Amniotic stem cell (primary cell): ENCODE measurements around the gene GABPB1.
A peak's percentile ranks its signal among the peaks of the same experiment; 100 is the strongest.

Experiments used
- DNase-seq: peaks from one replicate; lab custom pipeline; 2025; lab: John Stamatoyannopoulos, UW

The GABPB1 gene

DNA sequence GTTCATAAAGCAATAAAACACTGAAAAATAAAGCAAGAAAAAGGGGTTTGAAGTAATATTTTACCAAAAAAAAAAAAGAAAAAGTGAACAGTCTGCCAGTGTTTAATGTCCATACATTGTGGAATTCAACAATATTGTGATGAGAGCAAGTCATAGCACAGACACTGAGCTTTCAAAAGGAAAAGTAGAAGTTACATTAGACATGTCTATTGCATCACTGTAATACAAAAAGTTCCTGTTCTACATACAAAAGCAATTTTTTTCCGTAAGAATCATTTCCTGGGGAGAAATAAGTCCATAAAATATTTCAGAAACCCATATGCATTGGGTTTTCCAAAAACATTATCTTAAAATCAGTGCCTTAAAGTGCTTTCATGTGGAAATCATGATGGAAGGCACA is 77.6 kb downstream of the GABPB1 start:
- no peak for DNase-seq

- no peak for DNase-seq
Observed at GRCh38 chr15:50275908-50276307, 79.1 kb downstream of the GABPB1 start.

DNA sequence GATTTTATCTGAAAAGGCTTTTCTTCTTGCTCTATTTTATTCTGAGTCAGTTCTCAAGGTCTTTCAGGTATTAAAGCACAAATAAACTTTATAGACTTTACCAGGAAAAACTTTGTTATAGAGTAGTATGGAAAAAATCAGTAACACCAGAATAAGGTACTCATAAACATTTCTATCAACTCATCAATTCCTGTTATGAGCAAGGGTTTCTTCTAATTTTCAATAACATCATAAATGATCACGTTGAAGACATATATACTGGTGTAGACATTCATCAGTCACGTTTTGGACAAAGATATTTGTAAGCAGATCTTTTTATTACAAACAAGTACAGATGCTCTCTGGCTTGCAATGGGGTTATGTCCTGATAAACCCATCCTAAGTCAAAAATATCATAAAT is 79.9 kb downstream of the GABPB1 start:
- DNase-seq = no peak

- DNase-seq = no peak
Observed at GRCh38 chr15:50267577-50267976, 87.4 kb downstream of the GABPB1 start.

DNA sequence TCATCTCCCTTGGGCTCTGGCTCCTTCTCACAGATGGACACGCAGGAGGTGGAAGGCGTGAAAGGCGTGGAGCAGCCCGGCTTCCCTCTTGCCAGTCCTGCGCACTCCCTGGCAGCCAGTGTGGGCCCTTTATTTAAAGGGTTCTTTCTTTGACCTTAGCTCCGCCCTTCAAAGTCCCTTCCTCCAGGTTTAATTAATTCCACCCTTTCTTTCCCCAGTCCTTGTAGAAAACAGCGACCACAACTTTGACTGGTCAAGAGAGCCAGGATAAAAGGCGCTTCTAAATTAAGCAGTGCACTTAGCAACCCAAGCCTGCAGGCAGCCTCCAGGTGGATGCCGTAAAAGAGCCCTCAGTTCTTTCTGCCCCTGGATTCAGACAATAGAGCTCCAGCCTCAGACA is 89.4 kb downstream of the GABPB1 start, which contains the start of gene HDC:
TSS of gene HDC (minus strand) at position 107 of the 400 bp plus-strand sequence. CDS start at position 4, 103 bp downstream.
- no peak for DNase-seq

DNA sequence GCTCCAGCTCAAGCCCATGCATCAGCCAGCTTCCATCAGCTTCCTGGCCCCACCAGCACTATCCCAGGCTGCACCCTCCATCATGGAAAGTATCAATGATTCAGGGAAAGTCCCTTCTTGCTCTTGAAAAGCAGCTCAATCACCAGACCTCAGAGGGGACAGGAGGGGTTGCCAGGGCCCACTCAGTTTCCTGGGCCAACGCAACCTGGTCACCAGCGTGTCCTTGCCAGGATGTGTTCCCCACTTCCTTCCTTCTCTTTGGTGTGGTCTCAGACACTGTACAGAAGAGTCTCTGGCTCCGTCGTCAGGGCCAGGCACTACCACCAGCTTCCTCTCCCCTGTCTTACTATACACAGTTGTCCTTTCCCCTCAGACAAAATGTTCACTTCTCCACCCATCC is 92.5 kb downstream of the GABPB1 start:
- no peak for DNase-seq

DNA sequence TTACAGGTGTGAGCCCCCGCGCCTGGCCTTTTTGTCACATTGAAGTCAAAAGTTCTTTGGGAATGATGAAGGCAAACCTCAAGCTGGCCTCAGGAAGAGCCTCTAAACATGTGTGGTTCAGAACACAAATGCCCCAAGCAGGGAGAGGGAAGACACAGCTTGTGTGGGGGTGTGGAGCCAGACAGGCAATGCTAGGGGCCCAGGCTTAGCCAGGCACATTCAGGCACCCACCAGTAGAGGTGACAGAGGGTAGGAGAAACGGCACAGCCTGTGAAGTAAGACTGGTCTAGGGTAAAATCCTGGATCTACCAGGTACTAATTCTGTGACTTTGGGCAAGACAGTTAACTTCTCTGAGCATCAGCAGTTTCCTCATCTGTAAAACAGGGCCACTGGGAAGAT is 93.0 kb downstream of the GABPB1 start:
- DNase-seq = no peak

DNA sequence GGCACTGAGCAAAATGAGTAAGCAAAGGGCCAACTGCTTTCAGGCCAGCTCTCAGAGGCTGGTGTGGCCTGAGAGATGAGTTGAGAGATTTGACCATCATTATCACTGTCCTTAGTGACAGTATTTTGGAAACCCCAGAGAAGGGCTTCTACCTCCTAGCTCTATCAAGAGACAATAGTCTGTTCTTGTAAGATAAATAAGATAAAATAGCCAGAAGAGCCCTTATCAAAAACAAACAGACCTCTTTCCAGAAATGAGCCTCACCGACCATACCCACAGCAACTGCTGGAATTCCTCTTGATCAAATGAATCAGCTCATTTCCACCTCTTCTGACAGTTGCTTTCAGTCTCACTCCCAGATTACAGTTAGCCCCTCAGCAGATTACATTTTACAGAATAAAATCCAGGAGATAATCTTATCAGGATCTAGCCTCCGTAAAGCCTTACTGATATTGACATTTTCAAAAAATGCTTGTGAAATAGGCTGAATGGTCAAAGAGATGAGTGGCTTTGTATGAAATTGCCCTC is 94.0 kb downstream of the GABPB1 start:
- no peak for DNase-seq

- no peak for DNase-seq
Observed at GRCh38 chr15:50259276-50259675, 95.7 kb downstream of the GABPB1 start.

DNA sequence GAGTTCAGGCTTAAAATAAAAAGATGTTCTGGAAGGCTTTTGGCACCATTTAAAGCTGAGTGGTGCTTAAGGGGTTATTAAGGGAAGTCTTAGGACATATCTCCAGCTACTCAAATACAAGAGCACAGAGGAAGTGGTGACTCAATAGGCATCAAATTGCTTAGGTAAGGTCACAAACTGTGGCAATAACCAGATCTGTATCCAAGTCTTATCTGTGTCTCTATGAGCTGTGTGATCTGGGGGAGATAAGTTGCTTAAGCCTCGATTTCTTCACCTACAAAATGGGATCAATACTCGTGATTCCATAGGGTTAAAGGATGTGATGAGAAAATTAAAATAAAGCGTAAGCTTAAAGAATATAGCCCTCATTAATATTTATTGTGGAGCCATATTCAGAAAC is 97.1 kb downstream of the GABPB1 start:
- DNase-seq = no peak

DNA sequence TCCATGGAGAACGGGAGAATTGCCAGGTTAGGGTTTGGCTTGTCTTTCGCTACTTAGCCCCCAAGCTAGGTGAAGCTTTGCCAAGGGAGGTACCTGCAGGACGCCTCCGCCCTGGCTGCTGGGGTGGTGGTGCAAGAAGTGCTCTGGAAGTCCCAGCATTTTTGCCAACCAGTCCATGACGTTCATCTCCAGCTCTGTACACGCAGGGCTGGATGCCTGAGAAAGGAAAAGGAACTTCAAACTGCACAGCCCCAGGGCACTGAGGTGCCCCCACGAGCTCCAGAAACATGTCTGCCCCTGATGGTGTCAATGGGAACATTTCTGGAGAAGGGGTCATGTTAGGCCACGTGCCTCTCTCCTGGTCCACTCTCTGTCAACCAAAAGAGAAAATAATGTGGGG is 97.7 kb downstream of the GABPB1 start:
- no peak for DNase-seq

GRCh38 chr15:50256188-50257041 is 98.6 kb downstream of the GABPB1 start:
- DNase-seq = peak; percentile 17

DNA sequence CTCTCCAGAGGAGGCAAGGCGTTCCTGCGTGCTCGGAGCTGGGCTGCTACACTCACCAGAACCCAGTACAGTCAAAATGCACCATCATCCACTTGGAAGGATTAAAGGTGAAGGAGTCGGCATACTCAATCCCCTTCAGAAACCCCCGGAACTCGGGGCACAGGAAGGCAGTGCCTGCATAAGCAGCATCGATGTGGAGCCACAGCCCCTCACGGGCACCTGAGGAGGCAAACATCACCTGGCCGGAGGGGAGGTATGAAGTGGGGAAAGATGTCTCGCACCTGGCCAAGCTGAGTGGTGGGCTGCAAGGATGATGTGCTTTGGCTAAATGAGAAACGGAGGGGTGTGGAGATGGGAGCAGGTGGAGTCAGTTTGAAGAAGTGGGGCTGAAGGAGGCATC is 102.4 kb downstream of the GABPB1 start:
- DNase-seq = no peak

DNA sequence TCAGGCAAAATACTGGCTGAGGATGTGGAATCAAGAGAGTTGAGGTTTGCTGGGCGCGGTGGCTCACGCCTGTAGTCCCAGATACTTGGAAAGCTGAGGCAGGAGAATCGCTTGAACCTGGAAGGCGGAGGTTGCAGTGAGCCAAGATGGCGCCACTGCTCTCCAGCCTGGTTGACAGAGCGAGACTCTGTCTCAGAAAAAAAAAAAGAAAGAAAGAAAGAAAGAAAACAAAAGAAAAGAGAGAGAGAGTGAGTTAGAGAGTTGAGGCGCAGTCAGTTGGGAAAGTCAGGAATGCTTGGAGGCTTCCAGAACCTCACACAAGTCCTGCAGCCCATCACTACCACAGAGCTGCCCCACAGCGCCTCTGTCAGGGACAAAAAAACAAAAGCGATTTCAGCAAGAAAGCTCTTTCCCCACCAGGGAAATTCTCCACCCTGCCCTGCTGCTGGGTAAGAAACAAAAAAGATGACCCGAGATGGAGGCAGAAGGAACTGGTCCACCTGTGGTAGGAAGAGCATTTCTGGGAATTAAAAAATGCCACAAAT is 103.3 kb downstream of the GABPB1 start:
- DNase-seq = no peak

DNA sequence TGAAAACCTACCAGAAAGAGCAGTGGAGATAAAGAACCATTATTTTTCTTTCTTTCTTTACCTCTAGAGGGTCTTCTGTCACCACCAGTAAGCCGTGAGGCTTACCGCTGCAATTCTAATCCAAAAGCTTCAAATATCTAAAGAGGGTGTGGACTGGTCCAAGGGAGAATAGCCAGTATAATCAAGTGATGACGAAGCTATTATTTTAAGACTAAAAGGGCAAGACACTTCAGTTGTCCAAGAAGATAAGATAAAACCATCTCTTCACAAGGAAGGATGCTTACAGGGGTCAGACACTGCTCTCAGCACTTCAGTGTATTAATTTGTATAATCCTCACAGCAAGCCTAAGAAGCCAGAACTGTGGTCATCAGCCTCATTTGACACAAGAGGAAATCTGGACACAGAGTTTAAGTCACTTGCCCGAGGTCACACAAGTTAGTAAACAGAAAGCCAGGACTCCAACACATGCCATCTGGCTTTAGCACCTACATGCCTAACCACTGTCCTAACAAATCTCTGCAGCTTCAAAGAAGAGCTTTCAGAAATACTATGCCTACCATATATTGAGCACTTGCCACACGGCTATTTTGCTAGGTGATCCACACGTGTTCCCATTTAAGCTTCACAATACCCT is 104.1 kb downstream of the GABPB1 start:
- no peak for DNase-seq

- no peak for DNase-seq
Observed at GRCh38 chr15:50249704-50250103, 105.3 kb downstream of the GABPB1 start.

GRCh38 chr15:50248994-50249582 is 105.9 kb downstream of the GABPB1 start:
- no peak for DNase-seq

GRCh38 chr15:50247819-50248655 is 107.0 kb downstream of the GABPB1 start:
- DNase-seq = no peak

GRCh38 chr15:50246631-50247030 is 108.4 kb downstream of the GABPB1 start:
- no peak for DNase-seq

- no peak for DNase-seq
Observed at GRCh38 chr15:50244959-50245624, 109.9 kb downstream of the GABPB1 start.

DNA sequence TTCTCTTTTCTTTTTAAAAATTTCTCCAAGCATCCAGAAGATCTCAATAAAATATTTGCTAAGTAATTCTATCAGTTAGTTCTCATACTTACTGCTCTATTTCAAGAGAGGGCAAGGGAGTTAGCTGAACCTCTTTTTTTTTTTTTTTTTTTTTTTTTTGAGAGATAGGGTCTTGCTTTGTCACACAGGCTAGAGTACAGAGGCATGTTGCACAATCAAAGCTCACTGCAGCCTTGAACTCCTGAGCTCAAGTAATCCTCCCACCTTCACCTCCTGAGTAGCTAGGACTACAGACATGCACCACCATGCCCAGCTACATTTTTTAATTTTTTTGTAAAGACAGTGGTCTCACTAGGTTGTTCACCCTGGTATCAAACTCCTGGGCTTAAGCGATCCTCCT is 110.8 kb downstream of the GABPB1 start:
- no peak for DNase-seq
